Brain pericyte (primary cell): ENCODE measurements around the gene VWA8.

ENCODE experiments used
- DNase-seq: peaks from one replicate; pipeline ENCODE4 v3.0.0-alpha.2; 2012; ENCODE audit warnings: low read depth, low spot score

The VWA8 gene

GRCh38 chr13:41802684-41803444, 158.0 kb downstream of the VWA8 start:
- DNase-seq = no peak

GRCh38 chr13:41802043-41802683, 158.7 kb downstream of the VWA8 start:
- DNase-seq = no peak

GRCh38 chr13:41791056-41791455, 169.9 kb downstream of the VWA8 start:
- DNase-seq = no peak

- DNase-seq = no peak
Measured at GRCh38 chr13:41788552-41788951, 172.4 kb downstream of the VWA8 start.

- no peak for DNase-seq
Measured at GRCh38 chr13:41785402-41786172, 175.3 kb downstream of the VWA8 start.

GRCh38 chr13:41782086-41782485, 178.8 kb downstream of the VWA8 start:
- DNase-seq = no peak

GRCh38 chr13:41780715-41781706, 179.9 kb downstream of the VWA8 start:
- DNase-seq = no peak

GRCh38 chr13:41775251-41775650, 185.7 kb downstream of the VWA8 start:
- no peak for DNase-seq

- DNase-seq = no peak
Measured at GRCh38 chr13:41774605-41775218, 186.2 kb downstream of the VWA8 start.

GRCh38 chr13:41767801-41768200, 193.1 kb downstream of the VWA8 start:
- DNase-seq = no peak

GRCh38 chr13:41766439-41766838, 194.5 kb downstream of the VWA8 start:
- DNase-seq = no peak

GRCh38 chr13:41765813-41766212, 195.1 kb downstream of the VWA8 start:
- no peak for DNase-seq

GRCh38 chr13:41765020-41765419, 195.9 kb downstream of the VWA8 start:
- no peak for DNase-seq

GRCh38 chr13:41764558-41764957, 196.4 kb downstream of the VWA8 start:
- no peak for DNase-seq

GRCh38 chr13:41763782-41764181, 197.1 kb downstream of the VWA8 start:
- no peak for DNase-seq

GRCh38 chr13:41762796-41763195, 198.1 kb downstream of the VWA8 start:
- DNase-seq = no peak

- DNase-seq = no peak
Measured at GRCh38 chr13:41756198-41756880, 204.6 kb downstream of the VWA8 start.

- DNase-seq = no peak
Measured at GRCh38 chr13:41751734-41752445, 209.0 kb downstream of the VWA8 start.

GRCh38 chr13:41751277-41751676, 209.6 kb downstream of the VWA8 start:
- DNase-seq = no peak

GRCh38 chr13:41746259-41746658, 214.7 kb downstream of the VWA8 start:
- DNase-seq = peak; percentile 24
